ENCODE data around the gene NEK1.

NEK1 gene

GRCh38 chr4:169400832-169401231 lies 211.6 kb downstream of the NEK1 start:
- H3K4me3 ChIP-seq: no peak overlapping the region
- H3K27ac ChIP-seq: no peak overlapping the region

- H3K4me3 ChIP-seq: no peak overlapping the region
- peak overlapping the region in 2 of 21 experiments; percentile 51 to 64 for H3K27ac ChIP-seq
Observed at GRCh38 chr4:169399976-169400767, 212.2 kb downstream of the NEK1 start.

DNA sequence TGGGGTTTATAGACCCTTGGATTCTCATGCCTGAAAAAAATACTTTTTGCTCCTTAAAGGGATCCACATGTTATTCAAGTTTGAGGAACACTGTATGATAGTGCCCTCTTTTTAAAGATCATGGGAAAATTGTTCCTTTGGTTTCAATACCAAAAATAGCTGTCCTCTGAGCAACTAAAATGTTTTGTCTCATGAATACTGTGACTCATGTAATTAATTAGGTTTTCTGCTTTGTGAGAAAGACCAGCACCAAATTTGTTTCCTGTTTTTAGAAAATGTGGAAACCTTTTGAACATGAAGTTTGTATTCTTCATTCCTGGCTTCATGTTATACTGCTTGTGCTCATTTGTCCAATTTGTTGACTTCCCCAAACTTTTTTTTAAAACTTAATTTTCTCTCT lies 214.1 kb downstream of the NEK1 start:
- Histone ChIP-seq H3K4me3 (no peak overlapping the region), H3K27ac (peak overlapping the region in 11 of 21 experiments; percentile 0 to 80 (median 51))

- peak overlapping the region in 14 of 21 experiments; percentile 0 to 80 (median 50) for H3K27ac ChIP-seq
- no peak overlapping the region for H3K4me3 ChIP-seq
Observed at GRCh38 chr4:169397762-169398161, 214.6 kb downstream of the NEK1 start.

DNA sequence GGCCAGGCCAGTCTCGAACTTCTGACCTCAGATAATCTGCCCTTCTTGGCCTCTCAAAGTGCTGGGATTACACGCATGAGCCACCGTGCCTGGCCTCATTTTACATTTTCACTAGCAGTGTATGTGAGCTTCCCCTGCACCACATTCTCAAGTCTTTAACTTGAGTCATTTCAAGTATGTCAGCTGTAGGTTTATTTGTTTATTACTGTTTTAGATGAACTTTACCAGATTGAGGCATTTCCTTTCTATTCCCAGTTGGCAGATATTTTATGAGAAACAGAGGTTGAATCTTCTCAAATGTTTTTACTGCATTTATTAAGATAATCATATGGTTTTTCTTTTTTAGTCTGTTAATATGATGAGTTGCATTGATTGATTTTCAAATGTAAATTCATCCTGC lies 227.0 kb downstream of the NEK1 start:
- no peak overlapping the region for H3K27ac ChIP-seq
- no peak overlapping the region for H3K4me3 ChIP-seq

GRCh38 chr4:169384779-169385178 lies 227.6 kb downstream of the NEK1 start:
- Histone ChIP-seq H3K4me3 (no peak overlapping the region), H3K27ac (no peak overlapping the region)

- Histone ChIP-seq H3K27ac (no peak overlapping the region), H3K4me3 (no peak overlapping the region)
Observed at GRCh38 chr4:169383724-169384123, 228.7 kb downstream of the NEK1 start.

- no peak overlapping the region for H3K4me3 ChIP-seq
- no peak overlapping the region for H3K27ac ChIP-seq
Observed at GRCh38 chr4:169379688-169380087, 232.7 kb downstream of the NEK1 start.

DNA sequence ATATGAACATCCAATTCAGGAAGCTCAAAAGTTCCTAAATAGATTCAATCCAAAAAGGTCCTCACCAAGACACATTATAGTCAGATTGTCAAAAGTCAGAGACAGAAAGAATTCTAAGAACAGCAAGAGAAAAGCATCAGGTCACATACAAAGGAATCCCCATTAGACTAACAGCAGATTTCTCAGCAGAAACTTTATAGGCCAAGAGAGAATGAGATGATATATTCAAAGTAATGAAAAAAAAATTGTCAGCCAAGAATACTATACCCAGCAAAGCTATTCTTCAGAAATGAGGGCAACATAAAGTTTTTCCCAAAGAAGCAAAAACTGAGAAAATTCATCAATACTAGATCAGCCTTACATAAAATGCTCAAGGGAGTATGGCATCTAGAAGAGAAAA lies 235.0 kb downstream of the NEK1 start:
- no peak overlapping the region for H3K27ac ChIP-seq
- no peak overlapping the region for H3K4me3 ChIP-seq

DNA sequence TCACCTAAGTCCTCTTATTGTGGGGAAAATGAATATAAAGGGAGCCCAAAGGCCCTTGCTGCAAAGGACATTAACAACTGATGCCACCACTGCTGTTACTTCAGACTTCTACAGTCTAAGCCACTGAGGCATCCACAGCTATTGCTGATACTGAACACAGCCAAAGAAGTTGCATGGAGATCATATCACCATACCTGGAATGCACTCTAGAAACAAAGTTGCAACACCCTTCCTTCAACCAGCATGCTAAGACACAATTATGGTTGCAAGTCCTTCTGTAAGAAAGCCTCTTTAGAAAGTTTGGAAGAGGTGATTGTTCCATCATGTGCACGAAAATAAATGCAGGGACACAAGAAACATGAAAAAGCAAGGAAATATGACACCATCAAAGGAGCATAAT lies 236.0 kb downstream of the NEK1 start:
- Histone ChIP-seq H3K27ac (no peak overlapping the region), H3K4me3 (no peak overlapping the region)

GRCh38 chr4:169372791-169373190 lies 239.6 kb downstream of the NEK1 start:
- Histone ChIP-seq H3K27ac (no peak overlapping the region), H3K4me3 (no peak overlapping the region)

- no peak overlapping the region for H3K4me3 ChIP-seq
- H3K27ac ChIP-seq: no peak overlapping the region
Observed at GRCh38 chr4:169369634-169370033, 242.7 kb downstream of the NEK1 start.

- H3K4me3 ChIP-seq: no peak overlapping the region
- H3K27ac ChIP-seq: no peak overlapping the region
Observed at GRCh38 chr4:169367826-169368225, 244.6 kb downstream of the NEK1 start.

- Histone ChIP-seq H3K27ac (no peak overlapping the region), H3K4me3 (no peak overlapping the region)
Observed at GRCh38 chr4:169366821-169367220, 245.6 kb downstream of the NEK1 start.

- H3K4me3 ChIP-seq: no peak overlapping the region
- no peak overlapping the region for H3K27ac ChIP-seq
Observed at GRCh38 chr4:169362607-169363006, 249.8 kb downstream of the NEK1 start.

DNA sequence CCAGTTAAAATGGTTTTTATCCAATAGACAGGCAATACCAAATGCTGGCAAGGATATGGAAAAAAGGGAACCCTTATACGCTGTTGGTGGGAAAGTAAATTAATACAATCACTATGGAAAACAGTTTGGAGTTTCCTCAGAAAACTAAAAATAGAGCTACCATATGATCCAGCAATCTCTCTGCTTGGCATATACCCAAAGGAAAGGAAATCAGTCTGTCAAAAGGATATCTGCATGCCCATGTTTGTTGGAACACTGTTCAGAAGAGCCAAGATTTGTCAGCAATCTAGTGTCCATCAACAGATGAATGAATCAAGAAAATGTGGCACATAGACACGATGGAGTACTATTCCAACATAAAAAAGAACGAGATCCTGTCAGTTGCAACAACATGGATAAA lies 250.6 kb downstream of the NEK1 start:
- Histone ChIP-seq H3K27ac (no peak overlapping the region), H3K4me3 (no peak overlapping the region)

GRCh38 chr4:169359961-169360360 lies 252.4 kb downstream of the NEK1 start:
- Histone ChIP-seq H3K4me3 (no peak overlapping the region), H3K27ac (no peak overlapping the region)

- peak overlapping the region in 2 of 21 experiments; percentile 9 to 20 for H3K27ac ChIP-seq
- no peak overlapping the region for H3K4me3 ChIP-seq
Observed at GRCh38 chr4:169352360-169352759, 260.0 kb downstream of the NEK1 start.

GRCh38 chr4:169351872-169352271 lies 260.5 kb downstream of the NEK1 start:
- Histone ChIP-seq H3K4me3 (no peak overlapping the region), H3K27ac (peak overlapping the region in 2 of 21 experiments; percentile 9 to 46)

- Histone ChIP-seq H3K4me3 (no peak overlapping the region), H3K27ac (no peak overlapping the region)
Observed at GRCh38 chr4:169348541-169348940, 263.8 kb downstream of the NEK1 start.

GRCh38 chr4:169346840-169347239 lies 265.5 kb downstream of the NEK1 start:
- Histone ChIP-seq H3K4me3 (no peak overlapping the region), H3K27ac (no peak overlapping the region)

DNA sequence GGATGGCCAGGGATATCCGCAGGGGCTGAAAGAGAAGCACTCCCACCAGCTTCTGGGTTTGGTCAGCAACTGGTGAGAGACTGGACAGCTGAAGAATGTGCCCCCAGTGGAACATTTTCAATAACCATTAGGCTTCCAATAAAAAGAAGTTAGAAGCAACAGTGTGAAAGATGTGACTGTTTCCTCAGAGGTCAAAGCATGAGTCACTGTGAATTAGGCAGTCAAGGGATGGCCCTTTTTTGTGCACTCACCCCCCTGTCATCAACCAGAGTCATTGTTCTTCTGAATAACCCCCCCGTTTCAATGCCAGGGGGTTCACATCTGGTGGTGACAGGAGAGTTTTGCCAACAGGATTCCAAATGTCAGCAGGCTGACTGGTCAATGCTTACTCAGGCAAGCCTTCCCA lies 267.1 kb downstream of the NEK1 start:
- Histone ChIP-seq H3K27ac (no peak overlapping the region), H3K4me3 (no peak overlapping the region)

Measured in skin epidermis (tissue), 12 donors.